OCI-LY7 (cell line): ENCODE measurements around the gene KRT79. TPM values are rescaled to one million over a fixed set of nuclear protein-coding genes. Genes with fewer than 3 reads are reported as not detected.

Source experiments
- BruUV-seq: library from RNA; stranded (reverse); fragments of 400-500 nt; replicated peaks from 2 replicates; lab custom pipeline; 2021; lab: Mats Ljungman, UMichigan
- CTCF ChIA-PET: fragments of 300-600 bp; sonication (Branson Sonifier 250); formaldehyde crosslinking; loops from one replicate; lab custom pipeline; 2022; ENCODE audit warnings: antibody characterized with exemption; ENCODE audit not compliant: unreplicated experiment; lab: Charles Lee
- POLR2A ChIA-PET: fragments of 300-600 bp; sonication (Branson Sonifier 250); formaldehyde crosslinking; loops from one replicate; lab custom pipeline; 2022; ENCODE audit warnings: antibody characterized with exemption; lab: Charles Lee
- DNase-seq: peaks from one replicate; pipeline ENCODE4 v3.0.0-alpha.2; 2015; ENCODE audit warnings: low spot score
- H2AFZ ChIP-seq: fragments of 200-600 bp; sonication (generic), shearing (Covaris generic); 2 replicates; pipeline ENCODE4 v1.6.1; 2014; ENCODE audit warnings: mild to moderate bottlenecking, antibody characterized with exemption, low read length, moderate library complexity
- H3K27ac ChIP-seq: fragments of 200-600 bp; sonication (generic); 2 replicates; pipeline ENCODE4 v1.5.1; 2014; ENCODE audit warnings: mixed run types, low read depth, mild to moderate bottlenecking, moderate library complexity, low read length, inconsistent platforms; ENCODE audit not compliant: poor library complexity, severe bottlenecking
- H3K36me3 ChIP-seq: fragments of 200-600 bp; sonication (generic); 2 replicates; pipeline ENCODE4 v1.6.1; 2014; ENCODE audit warnings: mild to moderate bottlenecking, antibody characterized with exemption, low read length, moderate library complexity, mixed read lengths; ENCODE audit not compliant: insufficient read depth
- H3K4me1 ChIP-seq: fragments of 200-600 bp; sonication (generic); 2 replicates; pipeline ENCODE4 v1.5.1; 2014; ENCODE audit warnings: mild to moderate bottlenecking, low read length; ENCODE audit not compliant: insufficient read depth, poor library complexity, severe bottlenecking
- H3K4me2 ChIP-seq: fragments of 200-600 bp; sonication (generic); 2 replicates; pipeline ENCODE4 v1.6.1; 2014; ENCODE audit warnings: mild to moderate bottlenecking, low read length
- H3K4me3 ChIP-seq: fragments of 200-600 bp; sonication (generic); 2 replicates; pipeline ENCODE4 v1.5.1; 2014; ENCODE audit warnings: mild to moderate bottlenecking, low read depth, low read length; ENCODE audit not compliant: poor library complexity, severe bottlenecking
- H3K79me2 ChIP-seq: fragments of 200-600 bp; sonication (generic); 2 replicates; pipeline ENCODE4 v1.6.1; 2016; ENCODE audit warnings: low read depth, mild to moderate bottlenecking, low read length, moderate library complexity, mixed read lengths; ENCODE audit not compliant: insufficient read depth
- H3K9me2 ChIP-seq: fragments of 200-600 bp; sonication (generic); 2 replicates; pipeline ENCODE4 v1.6.1; 2016; ENCODE audit warnings: mild to moderate bottlenecking, low read length, mixed read lengths; ENCODE audit not compliant: insufficient read depth
- H3K9me3 ChIP-seq: fragments of 200-600 bp; sonication (generic); 2 replicates; pipeline ENCODE4 v1.6.1; 2014; ENCODE audit warnings: mild to moderate bottlenecking, mixed run types, low read length, mixed read lengths
- H4K20me1 ChIP-seq: fragments of 200-600 bp; sonication (generic); 2 replicates; pipeline ENCODE4 v1.6.1; 2014; ENCODE audit warnings: mild to moderate bottlenecking, antibody characterized with exemption, low read length, moderate library complexity, mixed read lengths; ENCODE audit not compliant: insufficient read depth
- EZH2phosphoT487 ChIP-seq: fragments of 200-600 bp; sonication (generic); IDR thresholded peaks from 2 replicates; pipeline ENCODE4 v1.6.1; 2018; ENCODE audit warnings: low read depth, borderline replicate concordance, mild to moderate bottlenecking, mixed run types, antibody characterized with exemption, low read length, moderate library complexity, mixed read lengths
- intact Hi-C: fragments of 100-400 bp; cut with micrococcal nuclease; formaldehyde crosslinking; loops from one replicate; pipeline ENCODE4 v1.10.0; 2022; ENCODE audit not compliant: unreplicated experiment
- total RNA-seq, 2 experiments: library from RNA; depleted of rRNA in 1 of 2; stranded (reverse); fragments of >200 nt in 1 of 2; shearing (Covaris generic) in 1 of 2; gene quantifications; 2 replicates each; pipeline ENCODE4 v1.2.3, GENCODE V29; 2014 to 2022
- TF ChIP-seq, protein P1 (sequence below): fragments of 200-600 bp; sonication (generic); conservative IDR thresholded peaks from 2 replicates; pipeline ENCODE4 v1.5.1; 2014; ENCODE audit warnings: mild to moderate bottlenecking, antibody characterized with exemption, low read length, moderate library complexity, mixed read lengths

Gene KRT79
- total RNA-seq, 2 experiments from 2014 or later: not detected

DNA sequence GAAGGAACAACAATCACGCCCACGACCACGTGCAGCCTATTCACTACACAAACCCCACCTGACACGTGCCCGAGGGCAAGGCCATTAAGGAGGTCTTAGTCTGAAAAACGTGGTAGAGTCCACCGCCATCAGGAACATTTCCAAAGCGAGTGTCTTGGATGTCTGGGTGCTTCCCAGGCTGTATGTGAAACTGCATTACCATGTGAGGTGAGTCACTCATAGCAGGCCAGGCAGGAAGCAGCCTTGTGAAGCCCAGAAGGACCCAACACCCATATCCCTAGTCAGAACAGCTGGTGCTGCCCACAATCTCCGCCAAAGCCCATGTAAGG lies 3.3 kb upstream of the KRT79 start:
- intact Hi-C loops: no loop called here
- CTCF ChIA-PET: no interaction called here
- no peak overlapping the region for H2AFZ ChIP-seq
- POLR2A ChIA-PET: no interaction called here
- no peak for TF ChIP-seq EZH2phosphoT487
- TF ChIP-seq, protein P1, sequence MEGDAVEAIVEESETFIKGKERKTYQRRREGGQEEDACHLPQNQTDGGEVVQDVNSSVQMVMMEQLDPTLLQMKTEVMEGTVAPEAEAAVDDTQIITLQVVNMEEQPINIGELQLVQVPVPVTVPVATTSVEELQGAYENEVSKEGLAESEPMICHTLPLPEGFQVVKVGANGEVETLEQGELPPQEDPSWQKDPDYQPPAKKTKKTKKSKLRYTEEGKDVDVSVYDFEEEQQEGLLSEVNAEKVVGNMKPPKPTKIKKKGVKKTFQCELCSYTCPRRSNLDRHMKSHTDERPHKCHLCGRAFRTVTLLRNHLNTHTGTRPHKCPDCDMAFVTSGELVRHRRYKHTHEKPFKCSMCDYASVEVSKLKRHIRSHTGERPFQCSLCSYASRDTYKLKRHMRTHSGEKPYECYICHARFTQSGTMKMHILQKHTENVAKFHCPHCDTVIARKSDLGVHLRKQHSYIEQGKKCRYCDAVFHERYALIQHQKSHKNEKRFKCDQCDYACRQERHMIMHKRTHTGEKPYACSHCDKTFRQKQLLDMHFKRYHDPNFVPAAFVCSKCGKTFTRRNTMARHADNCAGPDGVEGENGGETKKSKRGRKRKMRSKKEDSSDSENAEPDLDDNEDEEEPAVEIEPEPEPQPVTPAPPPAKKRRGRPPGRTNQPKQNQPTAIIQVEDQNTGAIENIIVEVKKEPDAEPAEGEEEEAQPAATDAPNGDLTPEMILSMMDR: no peak
- no peaks in the 10 kb centered on the region for H3K4me1 ChIP-seq
- no peak overlapping the region for H3K4me2 ChIP-seq
- H3K4me3 ChIP-seq: no peak overlapping the region
- H3K9me2 ChIP-seq: no peaks in the 10 kb centered on the region
- no peaks in the 10 kb centered on the region for H3K9me3 ChIP-seq
- no peaks in the 10 kb centered on the region for H3K36me3 ChIP-seq
- DNase-seq: no peak
- no peaks in the 10 kb centered on the region for H3K79me2 ChIP-seq
- no peak overlapping the region for H3K27ac ChIP-seq
- no TSS peak for BruUV-seq
- no peaks in the 10 kb centered on the region for H4K20me1 ChIP-seq

DNA sequence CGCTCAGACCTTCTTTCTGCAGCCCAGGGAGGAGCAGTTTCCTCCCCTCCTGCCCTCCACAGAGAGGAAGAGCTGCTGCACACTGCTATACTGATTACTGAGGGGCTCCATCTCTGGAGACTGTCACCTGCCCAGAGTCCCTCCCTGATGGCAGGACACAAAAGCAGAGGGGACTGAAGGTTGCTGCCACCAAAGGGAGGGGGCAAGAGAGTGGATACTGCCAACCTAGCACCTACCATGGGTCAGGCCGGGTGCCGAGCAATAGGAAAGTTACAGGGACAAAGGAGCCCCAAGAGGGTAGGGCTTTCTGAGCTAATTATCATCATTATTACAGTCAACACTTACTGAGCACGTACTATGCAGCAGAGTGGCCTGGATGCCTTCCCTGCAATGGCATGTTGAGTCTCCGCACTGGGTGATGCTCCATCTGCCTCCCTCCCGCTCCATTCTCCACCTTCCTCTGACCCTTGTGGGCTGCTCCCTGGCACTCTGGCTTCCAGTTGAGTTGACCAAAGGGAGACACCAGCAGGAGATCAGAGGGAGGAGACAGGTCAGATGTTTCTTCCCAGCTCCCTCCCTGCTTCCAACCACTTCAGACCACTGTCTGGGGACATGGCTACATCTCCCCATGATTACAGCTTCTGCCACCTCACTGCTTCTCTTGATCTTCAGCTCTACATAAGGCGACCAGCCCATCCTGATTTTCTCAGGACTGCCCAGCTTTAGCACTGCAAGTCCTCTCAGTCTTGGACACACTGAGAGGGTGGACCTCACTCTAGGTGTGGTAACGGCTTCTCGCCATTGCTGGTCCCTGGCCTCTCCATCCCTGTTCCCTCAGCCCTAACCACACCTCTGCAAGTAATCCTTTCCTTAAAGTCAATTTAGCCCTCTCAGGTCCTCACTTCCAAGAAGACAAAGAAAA lies 2.6 kb upstream of the KRT79 start:
- TF ChIP-seq EZH2phosphoT487: no peak
- TF ChIP-seq, protein P1: no peak
- Histone ChIP-seq H3K4me3 (no peak overlapping the region), H2AFZ (no peak overlapping the region), H3K9me2 (no peaks in the 10 kb centered on the region), H3K9me3 (no peaks in the 10 kb centered on the region), H3K79me2 (no peaks in the 10 kb centered on the region), H3K4me2 (no peak overlapping the region), H3K27ac (no peak overlapping the region), H3K4me1 (no peaks in the 10 kb centered on the region), H4K20me1 (no peaks in the 10 kb centered on the region), H3K36me3 (no peaks in the 10 kb centered on the region)
- DNase-seq: no peak
- ChIA-PET CTCF (interaction anchor here (0.6 kb wide), 1 partner anchor 25 kb away, joined by 3 read pairs; no protein-coding TSS in a partner anchor), POLR2A (no interaction called here)
- BruUV-seq: no TSS peak
- intact Hi-C loops: no loop called here

- H3K27ac ChIP-seq: no peak overlapping the region
- no peaks in the 10 kb centered on the region for H3K4me1 ChIP-seq
- no peaks in the 10 kb centered on the region for H3K36me3 ChIP-seq
- intact Hi-C loops: no loop called here
- H3K9me2 ChIP-seq: no peaks in the 10 kb centered on the region
- H4K20me1 ChIP-seq: no peaks in the 10 kb centered on the region
- no peaks in the 10 kb centered on the region for H3K9me3 ChIP-seq
- BruUV-seq: no TSS peak
- H3K4me2 ChIP-seq: no peak overlapping the region
- TF ChIP-seq, protein P1: no peak
- no peak for TF ChIP-seq EZH2phosphoT487
- DNase-seq: no peak
- ChIA-PET POLR2A (no interaction called here), CTCF (interaction anchor here (0.6 kb wide), 1 partner anchor 26 kb away, joined by 3 read pairs; no protein-coding TSS in a partner anchor)
- H3K4me3 ChIP-seq: no peak overlapping the region
- H3K79me2 ChIP-seq: no peaks in the 10 kb centered on the region
- H2AFZ ChIP-seq: no peak overlapping the region
Measured at GRCh38 chr12:52836042-52836466, 1.9 kb upstream of the KRT79 start.
